Activated CD4-positive, alpha-beta T cell treated with anti-CD3 and anti-CD28 coated beads, Interleukin-2, amount 50 U/mL, for 48 hours (primary cell): ENCODE measurements around the gene MAST4.
"Not testable (repeated sequence)": the region's sequence is repeated elsewhere in the genome, so short reads cannot be mapped to it uniquely, and the experiment has no call there.

Experiments used
- DNase-seq, 2 experiments: peaks; one replicate each; pipeline ENCODE4 v3.0.0-alpha.2; 2020

MAST4 gene

DNA sequence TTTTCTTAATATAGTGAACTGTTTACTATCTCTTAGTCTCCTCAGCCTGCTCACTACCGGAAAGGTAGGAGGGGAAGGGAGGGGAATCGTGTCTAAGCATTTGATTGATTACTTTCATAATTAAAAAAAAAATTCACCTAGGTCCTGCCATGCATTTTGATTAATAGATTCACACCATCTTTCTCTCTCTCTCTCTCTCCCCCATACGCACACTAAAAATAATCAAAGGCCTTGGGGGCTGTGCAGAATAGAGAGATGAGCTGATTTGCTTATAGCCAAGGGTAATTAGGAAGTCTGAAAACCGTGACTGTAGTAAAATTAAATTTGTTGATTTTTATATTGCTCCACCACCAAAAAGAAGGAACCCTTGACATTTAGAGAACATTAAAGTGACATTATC is 550.8 kb downstream of the MAST4 start:
- DNase-seq, result no peak

DNA sequence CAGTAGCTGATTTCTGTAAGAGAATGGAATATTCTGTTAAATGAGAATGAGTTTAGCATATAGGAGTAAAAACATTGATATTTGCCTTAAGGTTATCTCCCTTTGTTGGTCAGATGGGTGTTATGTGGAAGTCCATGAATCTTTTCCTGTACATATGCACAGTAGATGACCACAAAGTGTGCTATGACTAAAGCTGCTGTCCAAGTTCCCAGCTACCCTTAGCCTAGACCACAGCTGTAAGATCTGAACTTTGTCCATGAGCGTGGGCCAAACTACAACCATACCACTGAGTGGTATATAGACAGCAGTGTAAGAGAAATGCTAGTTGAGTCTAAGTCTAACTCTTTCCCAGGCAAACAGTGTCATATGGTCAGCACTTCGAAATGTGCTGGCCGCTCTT is 551.6 kb downstream of the MAST4 start:
- DNase-seq, result no peak

DNA sequence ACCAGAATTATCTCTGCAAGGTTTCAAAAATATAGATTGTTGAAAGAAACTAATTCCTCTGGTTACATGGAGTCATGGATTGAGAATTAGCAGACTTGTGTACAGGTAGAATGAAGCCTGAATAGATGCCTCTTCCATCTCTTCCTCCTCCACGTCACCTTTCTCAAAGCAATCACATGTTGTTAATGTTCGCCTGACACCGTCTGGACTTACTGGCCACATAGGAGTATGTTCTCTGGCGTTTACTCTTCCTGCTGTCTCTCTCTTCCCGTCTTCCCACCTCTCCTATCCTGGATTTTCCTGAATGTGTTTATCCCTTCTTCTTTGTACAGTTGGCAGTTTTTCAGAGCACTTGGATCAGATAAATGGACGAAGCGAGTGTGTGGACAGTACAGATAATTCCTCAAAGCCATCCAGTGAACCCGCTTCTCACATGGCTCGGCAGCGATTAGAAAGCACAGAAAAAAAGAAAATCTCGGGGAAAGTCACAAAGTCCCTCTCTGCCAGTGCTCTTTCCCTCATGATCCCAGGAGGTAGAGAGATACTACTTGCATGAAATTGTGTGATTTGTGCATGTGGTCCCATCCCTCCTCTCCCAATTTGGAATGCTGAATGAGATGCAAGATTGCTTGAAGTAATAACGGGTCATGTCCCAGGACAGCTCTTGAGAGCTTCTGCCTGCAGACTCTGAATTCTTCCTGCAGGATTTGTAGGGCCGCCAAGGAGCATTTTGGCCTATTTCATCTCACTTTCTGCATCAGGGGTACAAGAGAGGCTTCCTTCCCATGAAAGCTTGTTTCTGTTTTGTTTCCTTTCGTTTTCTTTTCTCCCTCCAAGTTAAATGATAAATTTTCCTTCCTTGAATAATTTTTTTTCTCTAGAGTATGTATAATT is 553.1 kb downstream of the MAST4 start:
- DNase-seq, result no peak

DNA sequence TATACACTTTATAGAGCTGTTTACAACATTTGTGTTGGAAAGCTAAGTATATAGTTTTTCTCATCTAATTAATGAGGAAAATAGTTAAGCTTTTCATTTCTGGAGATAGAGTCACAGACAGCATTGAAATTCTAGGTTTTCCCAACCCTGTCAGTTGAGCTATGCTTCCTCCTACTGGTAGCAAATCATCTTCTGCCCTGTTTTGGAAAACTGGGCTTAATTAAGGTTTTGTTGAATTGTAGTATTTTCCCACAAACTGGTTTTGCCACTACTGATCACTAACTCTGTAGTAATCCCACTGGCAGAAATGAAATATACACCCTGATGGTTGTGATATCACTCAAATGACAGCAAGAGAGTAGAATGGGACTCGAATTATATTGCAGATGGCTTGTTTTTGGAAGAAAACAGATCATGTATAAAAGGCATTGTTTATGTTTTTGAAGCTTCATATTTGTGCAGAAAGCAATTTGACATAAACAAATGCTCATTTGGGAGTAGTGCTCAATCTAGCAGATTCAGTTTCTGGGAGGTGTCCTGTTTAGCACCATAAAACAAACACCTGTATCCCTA is 553.8 kb downstream of the MAST4 start:
- DNase-seq, result no peak

DNA sequence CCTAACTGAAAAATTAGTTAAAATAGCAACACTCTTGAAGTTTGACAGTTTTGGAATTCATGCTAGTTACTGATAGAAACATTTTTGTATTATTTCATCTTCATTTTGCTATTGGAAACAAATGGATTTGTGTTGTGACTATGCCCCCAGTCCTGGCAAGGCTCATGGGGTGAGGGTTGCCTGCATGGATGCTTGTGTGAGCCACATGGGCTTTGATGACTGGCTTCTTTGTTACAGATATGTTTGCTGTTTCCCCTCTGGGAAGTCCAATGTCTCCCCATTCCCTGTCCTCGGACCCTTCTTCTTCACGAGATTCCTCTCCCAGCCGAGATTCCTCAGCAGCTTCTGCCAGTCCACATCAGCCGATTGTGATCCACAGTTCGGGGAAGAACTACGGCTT is 556.2 kb downstream of the MAST4 start:
- DNase-seq, result no peak

DNA sequence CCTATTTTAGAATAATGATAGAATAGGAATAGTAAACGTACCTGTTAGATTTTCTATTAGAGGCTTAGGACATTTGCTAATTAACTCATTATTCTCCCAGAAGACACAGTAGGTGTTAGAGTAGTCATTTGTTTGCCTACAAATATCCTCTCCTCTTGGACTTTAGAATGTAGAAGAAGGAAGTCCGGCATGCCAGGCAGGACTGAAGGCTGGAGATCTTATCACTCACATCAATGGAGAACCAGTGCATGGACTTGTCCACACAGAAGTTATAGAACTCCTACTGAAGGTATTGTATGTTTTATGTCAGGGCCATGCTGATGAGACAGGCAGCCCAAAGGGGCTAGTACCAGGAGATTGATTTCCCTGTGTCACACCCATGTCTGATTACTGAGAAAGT is 557.1 kb downstream of the MAST4 start:
- DNase-seq, result no peak

DNA sequence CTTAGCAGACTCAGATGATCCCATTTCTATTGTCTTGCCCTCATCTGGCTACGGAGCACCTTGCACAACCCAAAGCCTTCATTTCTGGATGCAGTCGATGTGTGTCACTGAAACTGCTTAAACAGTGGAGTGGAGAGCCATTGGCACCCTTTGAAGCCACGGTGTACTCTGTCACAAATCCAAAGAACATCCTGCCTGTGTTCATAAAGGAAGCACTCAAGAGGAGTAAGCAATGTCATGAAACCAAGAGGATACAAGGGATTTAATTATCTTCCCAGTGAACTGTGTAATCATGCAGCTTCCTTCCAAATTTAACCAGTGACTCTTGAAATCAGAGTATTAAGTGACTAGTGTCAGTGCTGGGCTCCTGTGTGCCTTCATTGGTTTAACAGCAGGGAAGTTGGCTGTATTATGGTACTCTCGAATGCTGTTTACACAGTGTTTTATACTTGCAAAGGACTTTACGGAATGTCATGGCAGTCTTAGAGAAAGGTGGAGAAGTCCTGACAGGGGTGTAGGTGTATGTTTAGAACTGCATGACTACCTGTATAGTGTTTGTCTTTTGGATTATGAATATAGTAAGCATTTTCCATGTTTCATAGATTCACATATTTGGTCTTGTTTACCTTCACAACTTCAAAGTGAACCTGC is 558.5 kb downstream of the MAST4 start:
- DNase-seq, result no peak

DNA sequence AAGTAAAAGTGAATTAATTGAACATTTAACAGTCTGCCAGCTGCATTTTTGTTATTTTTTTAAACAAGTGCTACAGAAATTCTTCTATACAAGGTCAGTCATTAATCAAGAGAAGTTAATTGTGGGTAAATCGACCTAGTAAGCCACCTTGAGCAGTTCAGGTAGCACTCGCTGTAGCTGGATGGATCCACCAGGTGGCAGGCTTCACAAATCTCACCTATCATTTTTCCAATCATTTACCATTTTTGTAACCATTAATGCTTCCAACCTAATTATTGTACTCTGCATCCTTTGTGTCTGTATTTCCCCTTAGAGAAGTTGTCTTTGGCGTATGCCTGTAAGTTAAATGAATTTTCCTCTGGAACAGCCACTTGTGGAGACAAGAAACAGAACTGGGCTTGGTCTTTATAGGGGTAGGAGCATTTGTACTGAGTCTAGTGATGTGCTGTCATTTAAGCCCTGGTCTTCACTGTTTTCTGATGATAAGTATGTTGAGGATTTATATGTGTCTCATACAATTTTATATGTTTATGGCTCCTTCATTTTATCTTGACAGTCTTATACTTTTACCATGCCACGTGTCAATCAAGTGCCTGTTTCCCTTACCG is 560.9 kb downstream of the MAST4 start:
- peak; percentile 48 to 62 for DNase-seq

DNA sequence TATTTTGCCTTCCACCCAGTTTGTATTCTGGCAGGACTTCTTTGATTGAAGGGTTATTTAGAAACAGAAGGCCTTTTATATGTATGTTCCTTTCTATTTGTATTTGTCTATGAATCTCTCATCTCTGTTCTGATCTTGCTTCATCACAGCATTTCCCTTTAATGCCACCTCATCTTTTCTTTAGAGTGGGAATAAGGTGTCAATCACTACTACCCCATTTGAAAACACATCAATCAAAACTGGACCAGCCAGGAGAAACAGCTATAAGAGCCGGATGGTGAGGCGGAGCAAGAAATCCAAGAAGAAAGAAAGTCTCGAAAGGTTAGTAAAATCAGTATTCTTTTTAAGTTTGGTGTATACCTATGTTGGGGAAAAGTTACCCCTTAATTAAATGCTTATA is 564.1 kb downstream of the MAST4 start:
- DNase-seq, result no peak

DNA sequence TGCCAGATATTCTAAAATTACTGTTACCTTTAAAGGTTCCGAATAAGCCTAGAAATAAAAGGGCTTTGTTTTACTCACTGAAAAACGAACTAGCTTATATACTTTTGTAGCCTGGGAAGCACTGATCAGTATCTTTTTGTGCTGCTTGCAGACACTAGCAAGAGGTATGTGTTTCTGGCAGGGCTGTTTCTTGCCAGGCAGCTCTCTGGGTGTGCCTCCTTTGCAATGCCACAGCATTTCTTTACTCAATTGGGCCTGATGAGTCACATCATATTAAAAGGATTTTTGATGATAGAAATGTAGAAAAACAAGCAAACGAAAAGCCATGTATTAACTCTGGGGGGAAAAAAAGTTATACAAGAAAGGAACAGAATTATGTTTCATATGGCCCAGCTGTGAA is 564.8 kb downstream of the MAST4 start:
- DNase-seq, result peak in 1 of 2 experiments; percentile 31

DNA sequence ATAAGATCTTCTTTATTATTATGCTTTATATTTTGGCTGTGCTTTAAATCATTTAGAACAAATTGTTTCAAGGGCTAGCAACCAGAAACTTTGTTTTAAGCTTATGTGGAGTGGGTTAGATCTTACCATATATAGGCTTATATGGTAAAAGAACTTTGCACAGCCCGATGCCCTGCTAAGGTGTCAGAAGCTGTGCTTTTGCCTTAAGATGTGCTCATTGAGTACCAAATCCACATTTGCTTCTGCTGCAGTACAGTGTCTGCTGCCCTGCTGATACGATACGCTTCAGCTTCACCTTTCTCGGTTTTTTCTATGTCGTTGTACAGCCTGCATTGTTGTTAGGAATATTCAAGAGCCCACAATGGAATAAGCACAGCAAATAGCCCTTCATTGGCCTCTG is 565.6 kb downstream of the MAST4 start:
- DNase-seq, result no peak

DNA sequence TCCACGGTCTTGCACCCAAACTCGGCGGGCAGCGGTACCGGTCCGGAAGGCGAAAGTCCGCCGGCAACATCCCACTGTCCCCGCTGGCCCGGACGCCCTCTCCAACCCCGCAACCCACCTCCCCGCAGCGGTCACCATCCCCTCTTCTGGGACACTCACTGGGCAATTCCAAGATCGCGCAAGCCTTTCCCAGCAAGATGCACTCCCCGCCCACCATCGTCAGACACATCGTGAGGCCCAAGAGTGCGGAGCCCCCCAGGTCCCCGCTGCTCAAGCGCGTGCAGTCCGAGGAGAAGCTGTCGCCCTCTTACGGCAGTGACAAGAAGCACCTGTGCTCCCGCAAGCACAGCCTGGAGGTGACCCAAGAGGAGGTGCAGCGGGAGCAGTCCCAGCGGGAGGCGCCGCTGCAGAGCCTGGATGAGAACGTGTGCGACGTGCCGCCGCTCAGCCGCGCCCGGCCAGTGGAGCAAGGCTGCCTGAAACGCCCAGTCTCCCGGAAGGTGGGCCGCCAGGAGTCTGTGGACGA is 567.1 kb downstream of the MAST4 start:
- DNase-seq, result no peak

DNA sequence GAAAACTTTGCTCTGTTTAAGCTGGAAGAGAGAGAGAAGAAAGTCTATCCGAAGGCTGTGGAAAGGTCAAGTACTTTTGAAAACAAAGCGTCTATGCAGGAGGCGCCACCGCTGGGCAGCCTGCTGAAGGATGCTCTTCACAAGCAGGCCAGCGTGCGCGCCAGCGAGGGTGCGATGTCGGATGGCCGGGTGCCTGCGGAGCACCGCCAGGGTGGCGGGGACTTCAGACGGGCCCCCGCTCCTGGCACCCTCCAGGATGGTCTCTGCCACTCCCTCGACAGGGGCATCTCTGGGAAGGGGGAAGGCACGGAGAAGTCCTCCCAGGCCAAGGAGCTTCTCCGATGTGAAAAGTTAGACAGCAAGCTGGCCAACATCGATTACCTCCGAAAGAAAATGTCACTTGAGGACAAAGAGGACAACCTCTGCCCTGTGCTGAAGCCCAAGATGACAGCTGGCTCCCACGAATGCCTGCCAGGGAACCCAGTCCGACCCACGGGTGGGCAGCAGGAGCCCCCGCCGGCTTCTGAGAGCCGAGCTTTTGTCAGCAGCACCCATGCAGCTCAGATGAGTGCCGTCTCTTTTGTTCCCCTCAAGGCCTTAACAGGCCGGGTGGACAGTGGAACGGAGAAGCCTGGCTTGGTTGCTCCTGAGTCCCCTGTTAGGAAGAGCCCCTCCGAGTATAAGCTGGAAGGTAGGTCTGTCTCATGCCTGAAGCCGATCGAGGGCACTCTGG is 567.8 kb downstream of the MAST4 start:
- no peak for DNase-seq

DNA sequence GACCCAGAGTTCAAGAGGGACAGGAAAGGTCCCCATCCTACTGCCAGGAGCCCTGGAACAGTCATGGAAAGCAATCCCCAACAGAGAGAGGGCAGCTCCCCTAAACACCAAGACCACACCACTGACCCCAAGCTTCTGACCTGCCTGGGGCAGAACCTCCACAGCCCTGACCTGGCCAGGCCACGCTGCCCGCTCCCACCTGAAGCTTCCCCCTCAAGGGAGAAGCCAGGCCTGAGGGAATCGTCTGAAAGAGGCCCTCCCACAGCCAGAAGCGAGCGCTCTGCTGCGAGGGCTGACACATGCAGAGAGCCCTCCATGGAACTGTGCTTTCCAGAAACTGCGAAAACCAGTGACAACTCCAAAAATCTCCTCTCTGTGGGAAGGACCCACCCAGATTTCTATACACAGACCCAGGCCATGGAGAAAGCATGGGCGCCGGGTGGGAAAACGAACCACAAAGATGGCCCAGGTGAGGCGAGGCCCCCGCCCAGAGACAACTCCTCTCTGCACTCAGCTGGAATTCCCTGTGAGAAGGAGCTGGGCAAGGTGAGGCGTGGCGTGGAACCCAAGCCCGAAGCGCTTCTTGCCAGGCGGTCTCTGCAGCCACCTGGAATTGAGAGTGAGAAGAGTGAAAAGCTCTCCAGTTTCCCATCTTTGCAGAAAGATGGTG is 568.8 kb downstream of the MAST4 start:
- no peak for DNase-seq

DNA sequence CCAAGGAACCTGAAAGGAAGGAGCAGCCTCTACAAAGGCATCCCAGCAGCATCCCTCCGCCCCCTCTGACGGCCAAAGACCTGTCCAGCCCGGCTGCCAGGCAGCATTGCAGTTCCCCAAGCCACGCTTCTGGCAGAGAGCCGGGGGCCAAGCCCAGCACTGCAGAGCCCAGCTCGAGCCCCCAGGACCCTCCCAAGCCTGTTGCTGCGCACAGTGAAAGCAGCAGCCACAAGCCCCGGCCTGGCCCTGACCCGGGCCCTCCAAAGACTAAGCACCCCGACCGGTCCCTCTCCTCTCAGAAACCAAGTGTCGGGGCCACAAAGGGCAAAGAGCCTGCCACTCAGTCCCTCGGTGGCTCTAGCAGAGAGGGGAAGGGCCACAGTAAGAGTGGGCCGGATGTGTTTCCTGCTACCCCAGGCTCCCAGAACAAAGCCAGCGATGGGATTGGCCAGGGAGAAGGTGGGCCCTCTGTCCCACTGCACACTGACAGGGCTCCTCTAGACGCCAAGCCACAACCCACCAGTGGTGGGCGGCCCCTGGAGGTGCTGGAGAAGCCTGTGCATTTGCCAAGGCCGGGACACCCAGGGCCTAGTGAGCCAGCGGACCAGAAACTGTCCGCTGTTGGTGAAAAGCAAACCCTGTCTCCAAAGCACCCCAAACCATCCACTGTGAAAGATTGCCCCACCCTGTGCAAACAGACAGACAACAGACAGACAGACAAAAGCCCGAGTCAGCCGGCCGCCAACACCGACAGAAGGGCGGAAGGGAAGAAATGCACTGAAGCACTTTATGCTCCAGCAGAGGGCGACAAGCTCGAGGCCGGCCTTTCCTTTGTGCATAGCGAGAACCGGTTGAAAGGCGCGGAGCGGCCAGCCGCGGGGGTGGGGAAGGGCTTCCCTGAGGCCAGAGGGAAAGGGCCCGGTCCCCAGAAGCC is 569.6 kb downstream of the MAST4 start:
- DNase-seq, result peak; percentile 82 to 89

DNA sequence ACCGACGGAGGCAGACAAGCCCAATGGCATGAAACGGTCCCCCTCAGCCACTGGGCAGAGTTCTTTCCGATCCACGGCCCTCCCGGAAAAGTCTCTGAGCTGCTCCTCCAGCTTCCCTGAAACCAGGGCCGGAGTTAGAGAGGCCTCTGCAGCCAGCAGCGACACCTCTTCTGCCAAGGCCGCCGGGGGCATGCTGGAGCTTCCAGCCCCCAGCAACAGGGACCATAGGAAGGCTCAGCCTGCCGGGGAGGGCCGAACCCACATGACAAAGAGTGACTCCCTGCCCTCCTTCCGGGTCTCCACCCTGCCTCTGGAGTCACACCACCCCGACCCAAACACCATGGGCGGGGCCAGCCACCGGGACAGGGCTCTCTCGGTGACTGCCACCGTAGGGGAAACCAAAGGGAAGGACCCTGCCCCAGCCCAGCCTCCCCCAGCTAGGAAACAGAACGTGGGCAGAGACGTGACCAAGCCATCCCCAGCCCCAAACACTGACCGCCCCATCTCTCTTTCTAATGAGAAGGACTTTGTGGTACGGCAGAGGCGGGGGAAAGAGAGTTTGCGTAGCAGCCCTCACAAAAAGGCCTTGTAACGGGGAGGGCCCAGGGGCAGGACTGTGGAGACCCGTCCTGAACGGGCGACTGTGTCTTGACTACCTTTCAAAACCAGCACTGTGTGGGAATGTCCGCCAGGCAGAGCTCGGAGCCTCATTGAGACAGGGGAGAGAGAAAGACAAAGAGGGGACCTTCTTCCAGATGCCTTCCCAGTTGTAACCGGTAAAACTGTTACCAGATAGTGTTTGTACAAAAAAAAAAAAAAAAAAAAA is 570.5 kb downstream of the MAST4 start:
- DNase-seq, result peak; percentile 82 to 87

DNA sequence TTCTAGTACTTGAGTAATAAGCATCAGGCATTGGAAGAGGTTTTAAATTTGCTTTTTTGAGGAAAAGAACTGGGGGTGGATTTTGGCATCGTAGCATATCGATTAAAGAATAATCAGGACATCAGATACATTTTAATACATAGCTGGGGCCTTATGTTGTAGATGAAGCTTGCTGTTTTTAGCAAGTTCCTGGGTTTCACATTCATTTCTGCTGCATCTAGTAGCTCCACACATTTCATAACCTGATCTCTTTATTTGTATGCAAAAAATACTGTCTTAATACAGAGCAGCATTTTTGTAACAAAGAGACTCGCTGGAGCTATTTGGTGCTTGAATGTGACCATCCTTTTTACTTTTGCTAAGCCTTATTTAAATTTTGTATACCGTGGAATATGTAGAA is 571.9 kb downstream of the MAST4 start:
- no peak for DNase-seq

DNA sequence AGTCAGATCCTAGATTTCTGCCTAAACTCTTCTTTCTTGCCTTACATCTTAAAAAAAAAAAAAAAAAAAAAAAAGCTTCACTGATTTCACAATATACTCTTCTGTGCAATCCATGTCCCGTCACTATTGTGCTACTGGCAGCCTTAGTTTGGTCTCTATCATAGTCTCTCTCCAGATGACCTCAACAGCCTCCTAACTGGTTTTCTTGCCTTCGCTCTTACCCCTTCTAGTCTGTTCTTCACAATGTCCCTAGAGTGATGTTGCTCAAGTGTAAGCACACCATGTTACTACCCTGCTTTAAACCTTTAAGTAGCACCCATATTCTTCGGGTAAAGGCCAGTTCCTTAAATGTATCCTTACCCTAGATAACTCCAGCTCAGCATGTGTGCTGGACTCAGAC is 574.6 kb downstream of the MAST4 start:
- DNase-seq, result no peak

DNA sequence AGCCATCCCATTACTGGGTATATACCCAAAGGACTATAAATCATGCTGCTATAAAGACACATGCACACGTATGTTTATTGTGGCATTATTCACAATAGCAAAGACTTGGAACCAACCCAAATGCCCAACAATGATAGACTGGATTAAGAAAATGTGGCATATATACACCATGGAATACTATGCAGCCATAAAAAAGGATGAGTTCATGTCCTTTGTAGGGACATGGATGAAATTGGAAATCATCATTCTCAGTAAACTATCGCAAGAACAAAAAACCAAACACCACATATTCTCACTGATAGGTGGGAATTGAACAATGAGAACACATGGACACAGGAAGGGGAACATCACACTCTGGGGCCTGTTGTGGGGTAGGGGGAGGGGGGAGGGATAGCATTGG is 577.2 kb downstream of the MAST4 start:
- DNase-seq, result not testable (repeated sequence)

DNA sequence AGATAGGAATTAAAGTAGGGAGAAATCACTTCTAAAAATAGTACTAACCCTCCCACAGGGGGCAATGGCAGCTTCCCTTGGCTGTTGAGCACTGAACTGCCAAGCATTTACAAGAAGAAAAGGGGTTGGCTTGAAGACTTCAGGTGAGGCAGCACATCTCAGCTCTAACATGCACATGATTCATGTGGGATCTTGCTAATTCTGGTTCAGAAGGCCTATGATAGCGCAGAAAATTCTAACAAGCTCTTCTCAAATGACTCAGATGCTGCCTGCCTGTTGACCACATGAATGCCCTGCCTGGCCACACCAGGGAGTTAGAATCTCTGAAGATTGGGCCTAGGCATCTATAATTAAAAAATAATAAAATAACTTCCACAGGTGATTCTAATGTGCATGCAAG is 577.8 kb downstream of the MAST4 start:
- no peak for DNase-seq
